Breast epithelium (tissue), 4 donors: ENCODE data around the gene CLEC18A. TPM values are rescaled to one million over a fixed set of nuclear protein-coding genes. Genes with fewer than 3 reads are reported as not detected.

Experiments
- DNase-seq, 2 donors: peaks; one replicate each; pipeline ENCODE4 v3.0.0-alpha.2; 2019; ENCODE audit warnings: low spot score in 2 of 2
- H3K27ac ChIP-seq, 2 donors: fragments of 200-600 bp; sonication (generic) in 1 of 2; one replicate each; pipeline ENCODE4 v1.5.1; 2016 to 2019; ENCODE audit warnings: mild to moderate bottlenecking in 1 of 2
- H3K27me3 ChIP-seq, 2 donors: fragments of 200-600 bp; sonication (generic) in 1 of 2; one replicate each; pipeline versions ENCODE4 v1.5.1 to v1.6.0; 2017 to 2019; ENCODE audit warnings: control low read depth in 1 of 2, mild to moderate bottlenecking in 1 of 2
- H3K36me3 ChIP-seq: fragments of 200-600 bp; one replicate; pipeline ENCODE4 v1.5.1; 2019
- H3K4me1 ChIP-seq, 2 donors: fragments of 200-600 bp; sonication (generic); one replicate each; pipeline ENCODE4 v1.5.1; 2016 to 2019; ENCODE audit warnings: control low read depth in 1 of 2
- H3K4me3 ChIP-seq, 3 donors: fragments of 200-600 bp; sonication (generic); 1 replicate in 2 of 3; 2 replicates in 1 of 3; pipeline ENCODE4 v1.5.1; 2016 to 2019; ENCODE audit warnings: mild to moderate bottlenecking in 3 of 3, moderate library complexity in 2 of 3
- H3K9me3 ChIP-seq, 2 donors: fragments of 200-600 bp; sonication (generic) in 1 of 2; one replicate each; pipeline ENCODE4 v1.5.1; 2016 to 2019; ENCODE audit warnings: control low read depth in 1 of 2
- CTCF ChIP-seq, 3 donors: fragments of 450-650 bp; IDR thresholded peaks; one replicate each; pipeline ENCODE4 v1.5.1; 2016 to 2017; ENCODE audit warnings: antibody characterized with exemption in 3 of 3, mild to moderate bottlenecking in 3 of 3, moderate library complexity in 3 of 3
- POLR2A ChIP-seq: fragments of 450-650 bp; IDR thresholded peaks from one replicate; pipeline ENCODE4 v1.6.1; 2016; ENCODE audit warnings: antibody characterized with exemption, mild to moderate bottlenecking, moderate library complexity
- POLR2AphosphoS5 ChIP-seq, 3 donors: sonication (generic); formaldehyde crosslinking; IDR thresholded peaks; one replicate each; pipeline ENCODE4 v1.6.1; 2017; ENCODE audit warnings: antibody characterized with exemption in 3 of 3
- intact Hi-C: fragments of 100-400 bp; cut with DNase I; formaldehyde crosslinking; loops from one replicate; pipeline ENCODE4 v1.15.1; 2023; ENCODE audit warnings: low total_unique reads
- total RNA-seq, 3 donors: library from RNA; depleted of rRNA; stranded (reverse); fragments of >200 nt; gene quantifications; one replicate each; pipeline ENCODE4 v1.1.0, GENCODE V29; 2016

The CLEC18A gene
- total RNA-seq, 3 donors from 2014 or later = 0.80 to 1.3 (median 1.0) TPM

- TF ChIP-seq CTCF (IDR thresholded peaks at IDR 0.05) = no peak
- no peak for TF ChIP-seq POLR2AphosphoS5 (IDR thresholded peaks at IDR 0.05)
- TF ChIP-seq POLR2A = no peak
- no peaks in the 10 kb centered on the region for H3K9me3 ChIP-seq
- intact Hi-C loops = loop anchor here (2.0 kb wide), 1 partner anchor 30 kb away; no protein-coding TSS in a partner anchor
- peaks cover 4% of the 10 kb centered on the region for H3K36me3 ChIP-seq
- peak overlapping the region in 1 of 2 donors; percentile 10 for H3K27ac ChIP-seq
- no peaks in the 10 kb centered on the region for H3K27me3 ChIP-seq
- H3K4me3 ChIP-seq = no peak overlapping the region
- peaks cover 0 to 18% of the 10 kb centered on the region in 2 donors for H3K4me1 ChIP-seq
- DNase-seq = no peak
These were observed 22.2 kb upstream of the CLEC18A start for GRCh38 chr16:69928856-69929400.

GRCh38 chr16:69929480-69929879, 21.7 kb upstream of the CLEC18A start:
- Histone ChIP-seq H3K27me3 (no peaks in the 10 kb centered on the region), H3K9me3 (no peaks in the 10 kb centered on the region), H3K27ac (no peak overlapping the region), H3K36me3 (peaks cover 4% of the 10 kb centered on the region), H3K4me1 (peaks cover 0 to 18% of the 10 kb centered on the region in 2 donors), H3K4me3 (no peak overlapping the region)
- intact Hi-C loops = loop anchor here (2.0 kb wide), 1 partner anchor 31 kb away; no protein-coding TSS in a partner anchor
- TF ChIP-seq CTCF (IDR thresholded peaks at IDR 0.05) (no peak), POLR2A (no peak), POLR2AphosphoS5 (IDR thresholded peaks at IDR 0.05) (no peak)
- DNase-seq = no peak

GRCh38 chr16:69930117-69930776, 20.9 kb upstream of the CLEC18A start:
- no peak overlapping the region for H3K27ac ChIP-seq
- intact Hi-C loops = loop anchor here (10.0 kb wide), 1 partner anchor 145 kb away; no protein-coding TSS in a partner anchor
- H3K9me3 ChIP-seq = no peaks in the 10 kb centered on the region
- no peak overlapping the region for H3K4me3 ChIP-seq
- no peaks in the 10 kb centered on the region for H3K27me3 ChIP-seq
- H3K4me1 ChIP-seq = peaks cover 0 to 18% of the 10 kb centered on the region in 2 donors
- peaks cover 8% of the 10 kb centered on the region for H3K36me3 ChIP-seq
- DNase-seq = no peak
- TF ChIP-seq POLR2A (no peak), CTCF (IDR thresholded peaks at IDR 0.05) (peak; percentile 39 to 81 (median 71)), POLR2AphosphoS5 (IDR thresholded peaks at IDR 0.05) (no peak)

GRCh38 chr16:69931631-69932030, 19.5 kb upstream of the CLEC18A start:
- TF ChIP-seq POLR2AphosphoS5 (IDR thresholded peaks at IDR 0.05) (no peak), CTCF (IDR thresholded peaks at IDR 0.05) (no peak), POLR2A (no peak)
- Histone ChIP-seq H3K27me3 (no peaks in the 10 kb centered on the region), H3K27ac (no peak overlapping the region), H3K9me3 (no peaks in the 10 kb centered on the region), H3K4me3 (no peak overlapping the region), H3K4me1 (peaks cover 0 to 11% of the 10 kb centered on the region in 2 donors), H3K36me3 (peaks cover 17% of the 10 kb centered on the region)
- intact Hi-C loops = loop anchor here (10.0 kb wide), 1 partner anchor 147 kb away; no protein-coding TSS in a partner anchor
- DNase-seq = no peak

- intact Hi-C loops = loop anchor here (10.0 kb wide), 1 partner anchor 147 kb away; no protein-coding TSS in a partner anchor
- Histone ChIP-seq H3K4me3 (no peak overlapping the region), H3K4me1 (peaks cover 0 to 9% of the 10 kb centered on the region in 2 donors), H3K36me3 (peaks cover 19% of the 10 kb centered on the region), H3K9me3 (no peaks in the 10 kb centered on the region), H3K27me3 (no peaks in the 10 kb centered on the region), H3K27ac (no peak overlapping the region)
- TF ChIP-seq POLR2AphosphoS5 (IDR thresholded peaks at IDR 0.05) = no peak
- DNase-seq = no peak
These were observed 18.9 kb upstream of the CLEC18A start for GRCh38 chr16:69932228-69932627.
